K562 (cell line): ENCODE data around the gene RBBP4.

Experiments
- BHLHE40 ChIP-seq: IDR thresholded peaks from 2 replicates; pipeline ENCODE4 v1.6.1; 2011; ENCODE audit warnings: low read length, improper control_type of control experiment
- EWSR1 ChIP-seq: fragments of 450-650 bp; IDR thresholded peaks from 2 replicates; pipeline ENCODE4 v1.6.1; 2018; ENCODE audit warnings: borderline replicate concordance, mild to moderate bottlenecking, low read depth, moderate library complexity; ENCODE audit not compliant: partially characterized antibody
- FOXM1 ChIP-seq, 2 experiments: fragments of 450-650 bp in 1 of 2; sonication (generic) in 1 of 2; formaldehyde crosslinking in 1 of 2; IDR thresholded peaks; 2 replicates each; pipeline versions ENCODE4 v1.6.1 to v1.9.0; 2017 to 2022; ENCODE audit warnings: low read depth in 2 of 2, mild to moderate bottlenecking in 2 of 2, missing genetic modification reagents in 1 of 2, moderate library complexity in 1 of 2
- KDM1A ChIP-seq, 2 experiments: fragments of 450-650 bp; IDR thresholded peaks; 2 replicates each; pipeline ENCODE4 v1.6.1; 2016; ENCODE audit warnings: mild to moderate bottlenecking in 2 of 2
- PHF21A ChIP-seq: fragments of 450-650 bp; IDR thresholded peaks from 2 replicates; pipeline ENCODE4 v1.6.1; 2017; ENCODE audit warnings: low read depth, borderline replicate concordance
- POLR2A ChIP-seq: fragments of 450-650 bp; conservative IDR thresholded peaks from 2 replicates; pipeline ENCODE4 v1.6.1; 2016
- SREBF2 ChIP-seq: sonication (generic); formaldehyde crosslinking; IDR thresholded peaks from 2 replicates; pipeline ENCODE4 v1.4.0; 2020; ENCODE audit warnings: mild to moderate bottlenecking, missing genetic modification reagents
- ZKSCAN1 ChIP-seq: fragments of 150-350 bp; IDR thresholded peaks from 2 replicates; pipeline ENCODE4 v1.6.1; 2016; ENCODE audit warnings: low read depth, low read length

DNA sequence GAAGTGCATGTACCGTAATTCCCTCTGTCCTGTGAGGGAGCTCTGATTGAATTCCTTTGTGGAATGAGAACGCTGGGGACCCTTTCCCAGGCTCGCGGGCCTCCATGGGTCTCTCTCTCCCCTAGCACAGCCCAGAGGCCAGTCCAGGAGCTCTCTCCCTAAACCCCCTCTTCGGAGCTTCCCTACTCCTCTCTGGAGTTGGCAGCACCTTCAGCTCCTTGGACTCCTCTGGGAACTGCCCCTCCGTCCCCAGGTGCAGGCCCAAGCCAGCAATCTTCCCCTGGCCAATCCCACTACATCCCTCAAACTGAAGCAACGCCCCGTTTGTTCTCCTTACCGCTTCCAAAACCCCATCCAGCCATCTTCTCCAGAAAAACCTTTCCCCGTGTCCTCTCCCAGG lies 62.1 kb downstream of the RBBP4 start:
- no peak for TF ChIP-seq BHLHE40
- TF ChIP-seq EWSR1, result no peak
- no peak for TF ChIP-seq ZKSCAN1
- TF ChIP-seq SREBF2 (CRISPR knock-in tag), result no peak
- TF ChIP-seq POLR2A, result no peak
- no peak for TF ChIP-seq FOXM1 (IDR thresholded peaks at IDR 0.05; ENCODE audit: low read depth)
- TF ChIP-seq FOXM1 (CRISPR knock-in tag; IDR thresholded peaks at IDR 0.05; ENCODE audit: low read depth), result no peak
- TF ChIP-seq KDM1A (IDR thresholded peaks at IDR 0.05), result no peak
- no peak for TF ChIP-seq PHF21A
